GF-D8 (cell line): ENCODE data around the gene CYP4F22.
"Not testable (repeated sequence)": the region's sequence is repeated elsewhere in the genome, so short reads cannot be mapped to it uniquely, and the experiment has no call there.

Experiments
- DNase-seq: peaks from one replicate; lab custom pipeline; 2025; lab: John Stamatoyannopoulos, UW

Gene CYP4F22

DNA sequence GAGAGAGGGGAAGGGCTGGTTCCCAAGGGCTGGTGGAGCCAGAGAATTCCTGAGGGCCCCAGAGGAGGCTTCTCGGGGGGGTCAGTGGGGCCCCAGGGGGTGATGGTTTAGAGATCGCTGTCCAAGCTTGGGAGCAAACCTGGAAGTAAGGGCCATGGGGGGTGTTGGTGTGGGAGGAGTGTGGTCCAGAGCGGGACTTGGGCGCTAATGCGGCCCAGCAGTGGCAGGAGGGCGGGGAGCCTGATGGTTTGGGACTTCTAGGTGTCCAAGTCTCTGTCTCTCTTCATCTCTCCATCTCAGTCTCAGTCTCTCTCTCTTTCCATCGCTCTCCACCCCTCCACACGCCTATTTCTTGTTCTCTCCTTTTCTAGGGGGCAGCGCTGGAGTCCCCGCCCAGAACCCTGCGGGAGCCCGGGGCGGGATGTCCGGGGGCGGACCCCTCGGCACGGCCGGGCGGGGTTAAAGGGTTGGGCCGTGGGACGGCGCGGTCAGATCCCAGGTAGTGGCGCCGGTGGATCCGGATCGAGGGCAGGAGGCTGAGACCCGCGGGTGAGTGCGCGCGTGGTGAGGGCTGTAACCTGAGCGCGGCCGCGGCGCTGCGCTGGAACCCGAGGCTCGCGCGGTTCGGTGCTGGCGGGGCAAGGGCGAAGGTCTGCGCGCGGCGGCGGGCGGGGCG lies at the start of gene CYP4F22:
TSS of gene CYP4F22 (plus strand) at position 491 of the 676 bp plus-strand sequence. CDS start 16,812 bp downstream, outside the sequence.
- DNase-seq, result no peak

DNA sequence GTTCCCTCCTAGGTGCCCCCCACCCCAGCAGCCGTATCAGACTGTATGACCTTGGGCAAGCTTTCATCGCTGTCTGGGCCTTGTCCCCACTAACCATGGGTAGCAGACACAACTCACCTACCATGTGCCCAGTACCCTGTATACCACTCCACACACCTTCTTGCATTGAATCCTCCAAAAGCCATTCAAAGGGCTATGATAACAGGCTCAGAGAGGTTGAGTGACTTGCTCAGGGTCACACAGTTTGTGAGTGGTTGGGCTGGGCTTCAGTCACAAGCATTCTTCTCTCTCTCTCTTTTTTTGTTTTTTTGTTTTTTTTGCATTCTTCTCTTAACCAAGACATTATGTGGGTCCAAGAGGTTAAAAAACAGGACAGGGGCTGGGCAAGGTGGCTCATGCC lies 46.6 kb upstream of the CYP4F22 start:
- no peak for DNase-seq

DNA sequence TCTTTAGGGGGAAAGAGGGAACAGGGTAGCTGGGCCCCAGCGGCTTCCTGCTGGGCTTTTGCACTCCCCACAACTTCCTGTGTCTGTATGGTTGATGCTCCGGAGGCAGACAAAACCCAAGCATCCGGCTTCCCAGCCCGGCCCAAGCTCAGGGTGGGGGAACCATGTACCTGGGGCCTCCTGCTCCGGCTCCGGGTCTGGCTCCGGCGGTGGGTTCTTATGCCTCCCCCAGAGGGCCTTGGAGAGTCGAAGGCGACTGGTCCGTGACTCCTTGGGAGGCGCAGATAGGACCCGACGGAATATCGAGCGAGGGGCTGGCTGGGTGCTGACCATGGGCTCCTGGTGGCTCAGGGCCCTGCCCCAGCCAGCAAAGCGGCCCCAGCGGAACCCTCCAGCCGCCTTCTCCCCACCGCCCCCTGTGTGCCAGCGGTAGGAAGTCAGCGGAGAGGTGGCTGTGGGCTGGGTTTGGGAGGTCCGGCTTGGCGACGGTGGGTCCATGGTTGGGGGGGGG lies 44.4 kb upstream of the CYP4F22 start:
- peak; percentile 80 for DNase-seq

DNA sequence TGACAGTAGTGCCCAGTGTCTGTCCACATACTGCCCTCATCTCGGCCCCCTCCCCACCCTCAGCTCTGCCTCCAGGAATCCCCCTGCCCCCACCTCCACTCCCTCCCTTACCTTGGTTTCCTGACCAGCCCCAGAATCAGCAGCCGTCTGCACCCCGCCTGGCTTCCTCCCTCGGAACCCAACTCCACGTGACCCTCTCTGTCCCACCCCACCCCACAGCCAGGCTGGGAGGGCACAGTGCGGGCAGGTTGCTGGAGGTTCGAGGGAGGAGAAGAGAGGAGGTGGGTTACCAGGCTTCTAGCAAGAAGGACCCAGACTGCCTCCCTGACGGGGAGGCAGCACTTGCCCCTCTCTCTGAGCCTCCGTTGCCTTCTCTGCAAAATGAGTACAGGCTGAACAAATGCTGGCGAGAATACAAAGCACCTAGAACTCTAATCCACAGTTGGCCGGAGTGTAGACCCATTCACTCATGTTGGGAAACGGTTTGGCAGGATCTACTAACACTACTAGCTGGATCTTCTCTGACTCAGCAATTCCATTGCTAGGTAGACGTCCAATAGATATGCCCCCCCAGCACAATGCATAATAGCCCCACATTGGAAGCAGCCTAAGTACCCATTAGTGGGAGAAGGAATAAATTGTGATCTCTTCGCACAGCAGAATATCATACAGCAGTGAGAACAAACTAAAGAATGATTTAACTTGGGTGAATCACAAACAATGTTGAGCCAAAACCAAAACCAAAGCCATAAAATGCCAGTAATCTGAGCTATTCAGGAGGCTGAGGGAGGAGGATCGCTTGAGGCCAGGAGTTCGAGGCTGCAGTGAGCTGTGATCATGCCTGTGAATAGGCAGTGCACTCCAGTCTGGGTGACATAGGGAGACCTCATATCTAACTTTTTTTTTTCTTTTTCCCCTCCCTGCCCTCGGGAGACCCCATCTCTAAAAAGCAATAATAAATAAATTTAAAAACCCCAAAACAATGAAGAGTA lies 43.6 kb upstream of the CYP4F22 start, which contains the start of gene RASAL3:
TSS of gene RASAL3 (minus strand) at position 151 of the 992 bp plus-strand sequence. CDS start 186 bp downstream, outside the sequence.
- DNase-seq, result peak; percentile 45

DNA sequence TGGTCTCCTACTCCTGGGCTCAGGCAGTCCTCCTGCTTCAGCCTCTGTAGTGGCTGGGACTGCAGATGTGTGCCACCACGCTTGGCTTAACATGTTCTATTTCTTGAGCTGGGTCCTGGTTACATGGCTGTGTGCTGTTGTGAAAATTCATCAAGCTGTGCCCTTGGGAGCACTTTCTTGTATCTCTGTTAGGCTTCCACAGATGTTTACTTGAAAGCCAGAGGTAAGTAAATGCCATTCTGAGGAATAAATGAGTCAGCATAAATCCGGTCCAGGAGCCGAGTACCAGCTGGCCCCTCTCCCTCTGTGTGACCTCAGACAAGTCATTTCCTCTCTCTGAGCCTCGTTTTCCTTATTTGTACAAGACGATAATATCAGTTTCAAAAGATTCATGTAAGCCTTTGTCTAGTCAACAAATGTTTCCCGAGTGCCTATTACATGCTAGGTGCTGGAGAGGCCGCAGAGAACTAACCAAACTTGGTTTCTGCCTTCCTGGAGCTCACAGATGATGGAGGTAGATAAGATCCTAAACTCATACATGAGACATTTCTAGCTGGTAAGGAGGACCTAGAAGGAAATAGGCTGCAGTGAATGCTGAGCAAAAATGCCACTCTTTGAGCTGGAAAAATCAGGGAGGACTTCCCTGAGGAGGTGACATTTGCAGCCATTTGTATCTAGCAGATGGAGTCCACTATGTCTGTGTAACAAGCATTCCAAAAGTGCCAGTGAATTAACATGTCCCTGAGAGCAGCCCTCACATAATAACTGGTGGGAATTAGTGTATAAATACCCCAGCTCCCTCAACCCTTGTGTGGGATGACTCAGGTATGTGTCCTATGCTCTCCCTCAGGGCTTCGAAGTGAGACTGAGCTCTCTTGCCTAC lies 41.2 kb upstream of the CYP4F22 start:
- peak; percentile 94 for DNase-seq

DNA sequence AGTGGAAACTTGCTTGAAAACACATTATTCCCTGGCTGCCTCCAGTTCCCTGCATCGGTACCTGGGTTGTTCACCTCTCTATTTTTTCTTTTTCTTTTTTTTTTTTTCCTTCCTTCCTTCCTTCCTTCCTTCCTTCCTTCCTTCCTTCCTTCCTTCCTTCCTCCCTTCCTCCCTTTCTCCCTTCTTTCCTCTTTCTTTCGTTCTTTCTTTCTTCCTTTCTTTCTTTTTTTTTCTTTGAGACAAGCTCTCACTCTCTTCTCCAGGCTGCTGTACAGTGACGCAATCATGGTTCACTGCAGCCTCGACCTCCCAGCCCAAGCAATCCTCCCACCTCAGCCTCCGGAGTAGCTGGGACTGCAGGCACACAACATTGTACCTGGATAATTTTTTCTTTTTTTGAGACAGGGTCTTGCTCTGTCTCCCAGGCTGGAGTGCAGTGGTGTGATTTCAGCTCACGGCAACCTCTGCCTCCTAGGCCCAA lies 40.6 kb upstream of the CYP4F22 start:
- no peak for DNase-seq

DNA sequence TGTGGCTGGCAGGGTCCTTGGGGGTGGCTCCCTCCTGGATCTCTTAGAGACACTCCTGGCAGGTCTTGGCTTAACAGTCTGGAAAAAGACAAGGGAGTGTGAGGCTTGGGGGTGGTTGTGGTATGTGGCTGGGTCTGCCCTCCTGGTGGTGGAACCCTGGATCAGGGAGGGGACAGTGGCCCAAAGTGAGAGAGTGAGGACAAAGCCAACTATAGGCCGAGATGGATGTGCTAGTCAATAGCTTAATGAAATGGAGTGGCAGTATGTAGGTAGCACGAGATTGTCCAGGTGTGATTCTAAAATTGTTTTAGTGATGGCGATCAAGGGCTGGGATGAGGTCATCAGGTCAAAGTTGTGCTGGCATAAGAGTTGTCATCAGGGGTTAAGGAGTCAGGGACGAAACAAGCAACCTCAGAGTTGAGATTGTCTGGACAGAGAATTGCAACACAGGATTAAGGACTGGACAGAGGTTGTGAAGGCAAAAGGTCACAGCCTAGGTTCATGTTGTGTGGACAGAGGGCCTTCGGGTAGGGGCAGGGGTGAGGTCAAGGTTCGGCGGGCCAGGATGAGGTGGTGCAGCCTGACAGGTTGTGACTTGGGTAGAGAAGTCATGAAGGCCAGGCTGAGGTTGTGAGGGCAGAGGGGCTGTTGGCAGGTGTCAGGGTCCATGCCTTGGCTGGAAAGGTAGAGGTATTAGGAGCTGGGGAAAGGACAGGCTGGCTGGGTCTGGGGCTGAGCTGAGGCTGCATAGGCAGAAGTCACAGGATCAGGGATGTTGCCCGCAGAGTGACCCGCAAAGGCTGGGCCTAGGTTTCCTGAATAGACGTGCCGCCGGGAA lies 39.4 kb upstream of the CYP4F22 start:
- no peak for DNase-seq

DNA sequence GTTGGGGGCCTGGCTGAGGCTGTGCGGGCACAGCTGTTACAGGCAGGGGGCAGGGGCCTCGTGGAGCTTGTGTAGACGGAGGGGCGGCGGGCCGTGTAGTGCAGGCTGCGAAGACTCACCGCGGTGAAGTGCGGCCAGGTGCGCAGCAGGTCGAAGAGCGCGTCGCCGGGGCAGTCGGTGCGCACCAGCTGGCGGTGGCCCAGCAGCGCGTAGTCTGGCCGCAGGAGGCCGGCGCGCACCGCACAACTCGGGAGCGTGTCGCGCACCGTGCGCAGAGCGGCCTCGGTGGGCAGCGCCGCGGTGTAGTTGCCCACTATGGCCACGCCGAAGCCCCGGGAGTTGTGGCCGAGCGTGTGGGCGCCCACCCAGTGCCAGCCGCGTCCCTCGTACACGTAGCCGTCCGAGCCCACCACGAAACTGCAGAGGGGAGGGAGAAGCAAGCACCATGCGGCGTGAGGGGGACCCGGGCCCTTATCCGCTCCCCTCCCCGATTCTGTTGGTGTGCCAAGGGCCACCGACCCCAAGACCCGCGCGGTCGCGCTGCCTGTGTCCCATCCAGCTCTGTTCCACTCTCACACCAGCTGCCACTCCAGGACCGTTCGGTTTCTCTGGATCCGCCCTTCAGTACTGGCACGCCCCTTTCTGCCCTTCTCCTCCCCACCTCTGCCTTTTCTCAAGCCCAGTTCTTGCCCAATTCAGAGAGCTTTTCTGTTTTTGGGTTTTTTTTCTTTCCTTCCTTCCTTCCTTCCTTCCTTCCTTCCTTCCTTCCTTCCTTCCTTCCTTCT lies 38.6 kb upstream of the CYP4F22 start:
- DNase-seq, result no peak

DNA sequence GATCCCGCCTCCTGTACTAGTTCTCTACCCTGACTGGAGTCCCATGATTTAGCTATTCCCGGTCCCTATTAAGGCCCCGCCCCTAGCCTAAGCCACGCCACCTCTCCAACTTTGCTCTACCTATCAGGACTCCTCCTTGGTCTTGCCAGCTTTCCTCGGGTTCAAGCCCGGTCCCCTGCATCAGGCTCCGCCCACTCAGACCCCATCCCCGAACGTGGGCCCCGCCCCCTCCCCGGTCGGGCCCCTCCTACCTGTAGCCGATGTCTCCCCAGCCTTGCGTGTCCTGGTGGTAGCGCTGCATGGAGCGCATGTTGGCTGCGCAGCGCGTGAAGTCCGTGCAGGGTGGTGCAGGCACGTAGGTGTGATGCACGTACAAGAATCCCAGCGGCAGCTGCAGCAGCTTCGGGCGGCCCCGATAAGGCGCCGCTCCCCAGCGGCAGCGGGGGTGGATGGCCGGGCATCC lies 36.7 kb upstream of the CYP4F22 start:
- DNase-seq, result no peak

DNA sequence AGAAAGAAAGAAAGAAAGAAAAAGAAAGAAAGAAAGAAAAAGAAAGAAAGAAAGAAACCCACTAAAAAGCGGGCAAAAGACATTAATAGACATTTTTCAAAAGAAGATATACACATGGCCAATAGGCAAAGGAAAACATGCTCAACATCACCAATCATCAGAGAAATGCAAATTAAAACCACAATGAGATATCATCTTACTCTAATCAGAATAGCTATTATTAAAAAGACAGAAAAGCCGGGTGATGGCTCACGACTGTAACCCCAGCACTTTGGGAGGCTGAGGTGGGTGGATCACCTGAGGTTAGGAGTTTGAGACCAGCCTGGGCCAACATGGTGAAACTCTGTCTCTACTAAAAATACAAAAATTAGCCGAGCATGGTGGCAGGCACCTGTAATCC lies 34.5 kb upstream of the CYP4F22 start:
- not testable (repeated sequence) for DNase-seq

DNA sequence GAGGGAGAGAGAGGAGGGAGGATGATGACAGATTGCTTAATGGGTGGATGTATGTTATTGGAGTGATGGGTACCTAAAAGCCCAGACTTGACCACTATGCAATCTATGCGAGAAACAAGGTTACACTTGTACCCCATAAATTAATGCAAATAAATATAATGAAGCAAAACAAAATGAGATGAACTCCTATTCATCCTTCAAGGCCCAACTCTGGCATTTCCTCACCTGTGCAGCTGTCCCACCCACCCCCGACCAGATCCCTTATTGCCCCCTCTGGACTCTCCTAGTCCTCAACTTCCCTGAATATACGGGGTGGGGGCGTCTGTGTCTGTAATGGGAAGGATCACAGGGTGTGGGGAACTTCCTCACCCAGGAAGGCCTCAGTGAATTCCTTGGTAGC lies 33.2 kb upstream of the CYP4F22 start:
- DNase-seq, result no peak

DNA sequence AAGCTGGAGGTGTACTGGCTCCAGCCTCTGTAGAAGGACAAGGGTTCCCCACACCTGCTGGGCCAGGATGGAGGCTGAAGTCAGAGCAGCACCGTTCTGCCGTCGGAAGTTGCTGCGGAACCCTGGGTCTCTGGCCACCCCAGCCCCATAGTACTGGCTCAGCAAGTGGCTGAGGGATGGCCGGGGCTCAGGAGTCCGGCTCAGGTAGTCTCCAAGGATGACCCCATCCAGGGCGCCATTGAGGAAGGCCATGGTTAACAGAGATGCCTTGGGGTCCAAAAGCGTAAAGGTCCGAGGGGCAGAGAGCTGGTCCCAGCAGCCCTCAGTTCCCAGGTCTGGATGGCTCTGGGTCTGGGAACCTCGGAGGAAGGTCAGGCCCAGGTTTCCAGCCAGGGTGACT lies 32.7 kb upstream of the CYP4F22 start:
- DNase-seq, result no peak

DNA sequence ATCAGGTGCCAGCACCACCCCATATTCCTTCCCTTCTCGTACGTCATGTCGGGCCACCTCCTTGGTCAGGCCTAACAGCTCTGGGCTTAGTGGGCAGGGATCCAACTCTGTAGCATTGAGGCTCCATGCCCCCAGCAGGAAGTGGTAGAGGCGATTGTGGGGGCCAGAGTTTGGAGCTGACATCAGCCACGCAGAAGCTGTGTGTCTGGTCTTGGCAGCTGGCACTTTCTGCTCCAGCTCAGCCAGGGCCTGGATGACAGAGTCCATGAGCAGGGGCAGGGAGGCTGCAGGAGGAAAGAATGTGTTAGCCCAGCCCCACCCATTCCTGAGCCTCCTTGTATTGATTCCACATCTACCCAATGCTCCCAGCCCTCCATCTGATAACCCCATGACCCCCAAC lies 32.0 kb upstream of the CYP4F22 start:
- DNase-seq, result no peak

DNA sequence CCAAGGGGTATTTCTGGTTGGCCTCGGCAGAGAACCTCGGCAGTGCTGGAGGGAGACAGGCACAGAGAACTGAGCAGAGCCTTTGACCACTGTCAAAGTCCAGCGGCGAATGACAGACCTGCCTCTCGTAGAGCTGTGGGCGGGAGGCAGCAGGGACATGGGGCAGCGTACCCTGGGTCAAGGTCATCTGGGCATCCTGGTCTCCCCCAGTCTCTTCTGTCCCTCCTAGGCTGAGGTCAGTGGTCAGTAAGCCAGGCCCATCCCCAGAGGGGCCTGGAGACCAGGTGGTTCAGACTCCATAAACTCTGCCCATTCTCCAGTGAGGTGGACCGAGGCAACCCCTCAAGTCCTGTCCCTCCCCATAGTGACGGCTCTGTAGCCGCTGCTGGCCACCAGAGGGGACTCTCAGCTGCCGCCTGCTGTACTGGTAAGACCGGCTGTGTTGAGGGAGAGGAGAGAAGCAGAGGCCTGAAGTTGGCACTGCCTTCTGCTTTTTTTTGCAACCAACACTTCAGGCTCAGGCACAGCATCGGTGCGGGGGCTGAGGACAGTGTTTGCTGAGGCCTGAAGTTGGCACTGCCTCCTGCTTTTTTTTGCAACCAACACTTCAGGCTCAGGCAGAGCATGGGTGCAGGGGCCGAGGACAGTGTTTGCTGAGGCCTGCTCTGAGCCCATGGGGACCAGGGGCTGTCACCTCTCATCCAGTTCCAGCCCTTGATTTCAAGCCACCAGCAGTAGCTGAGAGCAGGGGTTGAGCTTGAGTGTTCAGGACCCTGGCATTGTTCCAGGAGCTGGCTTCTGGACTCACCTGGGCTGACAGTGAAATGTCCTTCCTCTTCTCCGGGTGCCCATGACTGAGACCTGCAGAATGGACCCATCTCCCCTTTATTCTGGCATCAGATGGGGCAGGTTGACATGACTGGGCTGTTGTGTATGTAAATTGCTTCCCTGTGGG lies 28.7 kb upstream of the CYP4F22 start, which contains the start of gene PGLYRP2:
TSS of gene PGLYRP2 (minus strand) at position 111 of the 955 bp plus-strand sequence. CDS start 130 bp downstream, outside the sequence.
- peak; percentile 59 for DNase-seq

DNA sequence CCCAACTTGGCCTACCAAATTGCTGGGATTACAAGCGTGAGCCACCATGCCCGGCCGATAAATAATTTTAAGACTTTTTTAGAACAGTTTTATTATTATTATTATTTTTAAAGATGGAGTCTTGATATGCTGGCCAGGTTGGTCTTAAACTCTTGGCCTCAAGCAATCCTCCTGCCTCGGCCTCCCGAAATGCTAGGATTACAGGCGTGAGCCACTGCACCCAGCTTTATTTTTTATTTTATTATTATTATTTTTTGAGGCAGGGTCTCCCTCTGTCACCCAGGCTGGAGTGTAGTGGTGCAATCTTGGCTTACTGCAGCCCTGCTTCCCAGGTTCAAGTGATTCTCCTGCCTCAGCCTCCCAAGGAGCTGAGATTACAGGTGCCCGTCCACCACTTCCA lies 27.3 kb upstream of the CYP4F22 start:
- not testable (repeated sequence) for DNase-seq

DNA sequence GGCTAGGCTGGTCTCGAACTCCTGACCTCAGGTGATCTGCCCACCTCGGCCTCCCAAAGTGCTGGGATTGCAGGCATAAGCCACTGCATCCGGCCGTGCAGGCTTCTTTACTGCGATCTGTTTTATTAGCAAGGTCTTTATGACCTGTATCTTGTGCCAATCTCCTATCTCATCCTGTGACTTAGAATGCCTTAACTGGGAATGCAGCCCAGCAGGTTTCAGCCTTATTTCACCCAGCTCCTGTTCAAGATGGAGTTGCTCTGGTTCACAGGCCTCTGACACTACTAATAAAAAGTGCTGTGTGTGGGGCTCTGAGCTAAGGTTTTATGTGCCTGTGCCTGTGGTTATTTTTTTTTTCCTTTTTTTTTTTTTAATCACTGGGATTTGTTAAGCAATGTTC lies 22.6 kb upstream of the CYP4F22 start:
- DNase-seq, result not testable (repeated sequence)

DNA sequence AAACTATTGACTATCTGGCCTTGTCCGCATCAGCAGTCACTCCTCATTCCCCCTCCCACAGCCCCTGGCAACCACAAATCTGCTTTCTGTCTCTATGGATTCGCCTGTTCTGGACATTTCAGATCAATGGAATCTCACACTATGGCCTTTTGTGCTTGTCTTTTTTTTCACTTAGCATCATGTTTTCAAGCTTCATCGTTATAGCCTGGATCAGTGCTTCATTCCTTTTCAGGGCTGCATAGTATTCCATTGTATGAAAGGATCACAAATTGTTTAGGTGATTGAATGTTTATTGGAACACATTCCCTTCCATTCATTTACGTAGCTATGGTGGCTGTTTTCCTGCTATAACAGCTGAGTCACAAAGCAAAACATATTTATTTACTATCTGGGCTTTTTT lies 21.3 kb upstream of the CYP4F22 start:
- no peak for DNase-seq

DNA sequence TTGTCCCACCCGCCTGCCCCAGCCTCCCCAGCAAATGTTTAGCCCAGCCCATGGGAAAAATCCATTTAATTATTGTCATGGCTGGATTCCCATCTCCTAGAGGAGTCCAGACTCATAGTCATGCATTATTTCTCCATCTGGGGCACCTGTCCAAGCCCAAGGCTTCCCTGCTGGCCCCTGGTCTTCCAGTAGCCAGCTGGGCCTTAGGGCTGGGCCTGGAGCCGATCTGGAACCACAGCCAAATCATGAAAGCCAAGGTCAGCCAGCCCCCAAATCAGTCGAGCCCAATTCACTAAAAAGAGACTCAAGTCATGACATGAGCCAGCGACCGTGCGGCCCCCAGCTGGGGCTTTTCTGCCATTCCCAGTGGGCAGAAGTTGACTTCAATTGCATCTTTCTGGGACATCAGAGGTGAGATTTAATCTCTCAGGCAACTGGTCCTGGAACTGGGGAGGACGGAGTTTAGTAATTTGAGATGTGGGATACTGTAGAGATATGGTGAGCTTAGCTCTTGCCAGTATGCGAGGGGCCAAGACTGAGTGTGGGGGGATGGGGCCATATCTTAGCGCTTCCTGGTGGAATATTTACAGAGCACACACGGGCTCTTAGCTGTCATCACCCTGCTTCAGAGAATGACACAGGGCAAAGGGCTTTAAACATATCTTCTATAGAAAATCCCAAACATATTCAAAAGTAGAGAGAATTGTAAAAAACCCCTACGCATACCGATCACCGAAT lies 19.7 kb upstream of the CYP4F22 start:
- no peak for DNase-seq
